GM18951 (cell line): ENCODE data around the gene ZNF746.
A peak's percentile ranks its signal among the peaks of the same experiment; 100 is the strongest.

ENCODE experiments used
- POLR2A ChIP-seq: IDR thresholded peaks from 4 replicates; pipeline ENCODE4 v1.6.1; 2011; ENCODE audit warnings: mild to moderate bottlenecking; ENCODE audit not compliant: insufficient read length, insufficient read depth; ENCODE audit errors: extremely low read depth
- in situ Hi-C: fragments of 300-500 bp; cut with MboI; formaldehyde crosslinking; loops from one replicate; pipeline ENCODE4 v1.12.0; 2022; ENCODE audit warnings: low sequenced_read_pairs, mixed read lengths, inconsistent platforms; ENCODE audit not compliant: unreplicated experiment

The ZNF746 gene

DNA sequence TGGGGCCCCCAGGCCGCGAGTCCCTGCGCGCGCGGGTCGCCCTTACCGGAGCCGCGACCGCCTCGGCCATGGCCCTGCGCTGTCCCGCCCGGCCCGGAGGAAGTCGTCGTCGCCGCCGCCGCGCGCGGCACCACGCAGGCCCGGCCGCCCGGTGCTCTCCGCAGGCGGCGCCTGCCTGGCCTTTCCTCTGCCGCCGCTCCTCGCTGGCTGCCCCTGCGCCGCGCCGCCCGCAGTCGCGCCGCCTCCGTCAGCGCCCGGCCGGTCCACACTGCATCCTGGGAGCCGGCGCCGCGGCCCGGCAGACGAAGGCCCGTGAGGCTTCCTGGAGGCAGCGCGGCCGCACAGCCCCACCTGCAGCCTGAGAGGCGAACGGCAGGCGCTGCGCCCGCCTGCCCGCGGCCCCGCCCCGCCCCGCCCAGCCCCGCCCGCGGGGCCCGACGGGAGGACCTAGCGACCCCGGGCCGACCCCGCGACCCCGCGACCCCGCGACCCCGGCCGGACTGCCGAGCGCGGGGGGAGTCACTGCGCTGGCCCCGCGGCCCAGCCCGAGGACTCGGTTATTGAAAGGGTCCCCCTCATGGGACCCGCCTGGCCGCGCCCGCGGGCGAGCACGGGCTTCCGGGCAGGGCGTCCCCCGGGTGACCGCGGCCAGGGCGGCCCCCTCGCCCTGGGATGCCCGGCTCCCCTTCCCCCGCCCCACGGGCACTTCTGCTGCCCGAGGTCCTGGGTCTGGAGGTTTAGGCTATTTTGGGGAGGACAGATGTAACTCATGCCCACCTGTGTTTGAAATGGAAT lies at the start of gene ZNF746:
ZNF746 (minus strand) TSS at position 343 of the 795 bp plus-strand sequence; CDS start at position 70, 273 bp downstream.
- in situ Hi-C loops = no loop called here
- peak; percentile 80 for TF ChIP-seq POLR2A

GRCh38 chr7:149547126-149547525 lies 49.5 kb upstream of the ZNF746 start:
- TF ChIP-seq POLR2A = no peak
- in situ Hi-C loops = no loop called here

- in situ Hi-C loops = no loop called here
These were observed 48.7 kb upstream of the ZNF746 start for GRCh38 chr7:149546331-149546730.

DNA sequence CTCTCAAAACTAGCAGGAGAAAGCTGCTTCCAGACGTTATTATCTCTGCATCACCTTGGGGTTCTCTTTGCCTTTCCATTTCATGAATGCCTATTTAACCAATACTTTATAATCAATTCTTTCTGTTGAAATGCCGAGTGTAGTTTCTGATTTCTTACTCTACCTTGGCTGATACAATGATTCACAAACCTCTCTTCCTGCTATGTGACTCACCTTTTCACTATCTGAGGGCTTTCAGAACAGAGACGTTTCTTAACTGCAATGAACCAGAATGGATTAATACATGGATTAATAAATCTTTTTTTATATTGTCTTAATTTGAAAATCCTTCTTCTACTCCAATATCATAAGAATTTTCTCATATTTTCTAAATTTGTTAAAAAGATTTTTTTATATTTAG lies 46.4 kb upstream of the ZNF746 start:
- in situ Hi-C loops = no loop called here
- no peak for TF ChIP-seq POLR2A

More at GRCh38 chr7:149546331-149546730, 48.7 kb upstream of the ZNF746 start:
- TF ChIP-seq POLR2A = no peak

DNA sequence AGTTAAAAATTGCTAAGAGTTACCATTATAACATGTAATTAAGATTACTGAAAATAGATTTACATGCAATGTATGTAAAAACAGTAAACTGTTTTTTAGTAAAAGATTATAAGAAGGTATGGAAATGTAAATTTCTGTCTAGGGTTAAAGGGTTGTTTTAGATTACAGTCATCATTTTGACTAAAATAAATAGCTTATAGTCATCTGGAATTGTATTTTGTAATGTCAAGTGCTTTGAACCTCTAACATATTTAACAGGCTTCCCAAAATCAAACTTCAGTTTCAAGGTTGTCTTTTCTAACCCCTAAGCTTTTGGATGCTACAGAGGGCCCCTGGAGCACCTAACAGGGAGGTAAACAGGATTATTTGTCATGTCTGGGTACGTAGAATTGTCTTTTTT lies 35.0 kb upstream of the ZNF746 start:
- in situ Hi-C loops = no loop called here
- no peak for TF ChIP-seq POLR2A

DNA sequence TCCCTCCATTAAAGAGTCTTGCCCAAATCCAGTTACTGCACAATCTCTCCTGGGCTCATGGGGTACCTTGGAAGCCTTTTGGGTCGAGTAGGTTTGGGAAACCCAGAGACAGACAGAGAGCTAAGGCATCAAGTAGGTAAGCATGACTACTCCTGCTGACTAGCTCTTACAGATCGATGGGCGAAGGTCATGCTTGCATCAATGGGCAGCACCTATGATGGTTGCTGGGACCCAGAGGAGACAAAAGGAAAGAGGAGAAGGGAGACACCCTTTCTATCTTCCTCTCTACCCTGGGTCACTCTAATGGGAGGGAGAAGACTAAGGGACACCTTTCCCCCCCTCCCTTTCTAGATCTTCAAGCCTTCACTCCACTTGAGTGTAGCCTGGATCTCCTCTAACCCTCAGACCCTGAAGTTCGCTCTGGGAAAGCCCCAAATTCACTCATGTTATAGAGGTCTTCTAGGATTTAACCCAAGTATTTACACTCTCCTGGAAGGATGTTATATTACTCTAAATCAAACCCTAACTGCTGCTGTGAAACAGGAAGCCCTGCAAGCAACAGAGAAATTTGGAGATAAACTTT lies 31.6 kb upstream of the ZNF746 start:
- TF ChIP-seq POLR2A = no peak
- in situ Hi-C loops = no loop called here

GRCh38 chr7:149527414-149527813 lies 29.8 kb upstream of the ZNF746 start:
- in situ Hi-C loops = no loop called here
- no peak for TF ChIP-seq POLR2A

GRCh38 chr7:149525280-149525679 lies 27.7 kb upstream of the ZNF746 start:
- in situ Hi-C loops = no loop called here
- no peak for TF ChIP-seq POLR2A

GRCh38 chr7:149524394-149524793 lies 26.8 kb upstream of the ZNF746 start:
- in situ Hi-C loops = no loop called here
- no peak for TF ChIP-seq POLR2A

GRCh38 chr7:149510248-149510647 lies 12.6 kb upstream of the ZNF746 start:
- in situ Hi-C loops = no loop called here
- no peak for TF ChIP-seq POLR2A

- no peak for TF ChIP-seq POLR2A
- in situ Hi-C loops = no loop called here
These were observed 12.2 kb upstream of the ZNF746 start for GRCh38 chr7:149509774-149510173.

- in situ Hi-C loops = no loop called here
- no peak for TF ChIP-seq POLR2A
These were observed 7.9 kb upstream of the ZNF746 start for GRCh38 chr7:149505551-149505950.

- in situ Hi-C loops = no loop called here
- no peak for TF ChIP-seq POLR2A
These were observed 4.0 kb upstream of the ZNF746 start for GRCh38 chr7:149501651-149502050.

GRCh38 chr7:149500910-149501309 lies 3.3 kb upstream of the ZNF746 start:
- in situ Hi-C loops = no loop called here
- no peak for TF ChIP-seq POLR2A

- no peak for TF ChIP-seq POLR2A
- in situ Hi-C loops = no loop called here
These were observed 2.6 kb upstream of the ZNF746 start for GRCh38 chr7:149500201-149500600.

- in situ Hi-C loops = no loop called here
- no peak for TF ChIP-seq POLR2A
These were observed 1.2 kb upstream of the ZNF746 start for GRCh38 chr7:149498811-149499210.
